Skeletal muscle tissue (tissue), 4 donors: ENCODE results near the gene LARP4. TPM values are rescaled to one million over a fixed set of nuclear protein-coding genes. Genes with fewer than 3 reads are reported as not detected.
"Not testable (repeated sequence)": the region's sequence is repeated elsewhere in the genome, so short reads cannot be mapped to it uniquely, and the experiment has no call there.

Experiments
- H3K27ac ChIP-seq: one replicate; pipeline ENCODE4 v1.7.0; 2013; ENCODE audit warnings: mild to moderate bottlenecking, low read depth, low read length, inconsistent platforms
- H3K27me3 ChIP-seq, 3 donors: one replicate each; pipeline ENCODE4 v1.7.0; 2013; ENCODE audit warnings: low read length in 3 of 3; ENCODE audit not compliant: control insufficient read depth in 3 of 3, insufficient read depth in 3 of 3
- H3K36me3 ChIP-seq, 3 donors: one replicate each; pipeline ENCODE4 v1.7.0; 2013; ENCODE audit warnings: low read length in 3 of 3; ENCODE audit not compliant: control insufficient read depth in 3 of 3, insufficient read depth in 3 of 3
- H3K4me1 ChIP-seq, 3 donors: one replicate each; pipeline ENCODE4 v1.7.0; 2013; ENCODE audit warnings: low read length in 3 of 3, mild to moderate bottlenecking in 3 of 3; ENCODE audit not compliant: control insufficient read depth in 3 of 3, insufficient read depth in 3 of 3
- H3K4me3 ChIP-seq, 3 donors: one replicate each; pipeline ENCODE4 v1.7.0; 2013; ENCODE audit warnings: low read length in 3 of 3
- H3K9ac ChIP-seq, 3 donors: one replicate each; pipeline ENCODE4 v1.7.0; 2013; ENCODE audit warnings: low read length in 3 of 3, mild to moderate bottlenecking in 3 of 3, moderate library complexity in 2 of 3, low read depth in 1 of 3
- H3K9me3 ChIP-seq, 3 donors: one replicate each; pipeline ENCODE4 v1.7.0; 2013; ENCODE audit warnings: low read length in 3 of 3; ENCODE audit not compliant: control insufficient read depth in 3 of 3
- total RNA-seq: library from RNA; depleted of rRNA; stranded (reverse); fragments of >200 nt; gene quantifications from one replicate; pipeline ENCODE4 v1.2.3, GENCODE V29; 2014
- donor health status: Osteomylitis.

LARP4 gene
- total RNA-seq, 1 donor from 2014 or later, result 37.6 TPM

- not testable (repeated sequence) for H3K27ac ChIP-seq, H3K9me3 ChIP-seq, H3K9ac ChIP-seq, H3K4me3 ChIP-seq, H3K36me3 ChIP-seq, H3K27me3 ChIP-seq
- peaks cover 4 to 12% (median 4%) of the 10 kb centered on the region in 3 donors for H3K4me1 ChIP-seq
Observed at GRCh38 chr12:50423342-50423741, 22.7 kb downstream of the LARP4 start.

GRCh38 chr12:50425589-50426258 lies 25.0 kb downstream of the LARP4 start:
- peaks cover 4 to 12% (median 9%) of the 10 kb centered on the region in 3 donors for H3K36me3 ChIP-seq
- no peaks in the 10 kb centered on the region for H3K27me3 ChIP-seq
- H3K9ac ChIP-seq, result no peak overlapping the region
- H3K4me1 ChIP-seq, result peaks cover 4 to 12% (median 4%) of the 10 kb centered on the region in 3 donors
- no peaks in the 10 kb centered on the region for H3K9me3 ChIP-seq
- no peak overlapping the region for H3K27ac ChIP-seq
- no peak overlapping the region for H3K4me3 ChIP-seq

- H3K4me1 ChIP-seq, H3K4me3 ChIP-seq, H3K27me3 ChIP-seq, H3K27ac ChIP-seq, H3K9me3 ChIP-seq, H3K9ac ChIP-seq: not testable (repeated sequence)
- peaks cover 21 to 49% (median 46%) of the 10 kb centered on the region in 3 donors for H3K36me3 ChIP-seq
Observed at GRCh38 chr12:50431656-50432055, 31.0 kb downstream of the LARP4 start.

GRCh38 chr12:50440288-50440687 lies 39.6 kb downstream of the LARP4 start:
- Histone ChIP-seq H3K9me3 (no peaks in the 10 kb centered on the region), H3K36me3 (peaks cover 38 to 59% (median 57%) of the 10 kb centered on the region in 3 donors), H3K27ac (no peak overlapping the region), H3K4me1 (no peaks in the 10 kb centered on the region), H3K4me3 (no peak overlapping the region), H3K9ac (no peak overlapping the region), H3K27me3 (no peaks in the 10 kb centered on the region)

GRCh38 chr12:50441763-50442162 lies 41.1 kb downstream of the LARP4 start:
- Histone ChIP-seq H3K9me3 (no peaks in the 10 kb centered on the region), H3K36me3 (peaks cover 29 to 50% (median 50%) of the 10 kb centered on the region in 3 donors), H3K9ac (no peak overlapping the region), H3K27me3 (no peaks in the 10 kb centered on the region), H3K4me3 (no peak overlapping the region), H3K27ac (no peak overlapping the region), H3K4me1 (no peaks in the 10 kb centered on the region)

- no peaks in the 10 kb centered on the region for H3K4me1 ChIP-seq
- H3K9ac ChIP-seq, result no peak overlapping the region
- no peaks in the 10 kb centered on the region for H3K27me3 ChIP-seq
- H3K27ac ChIP-seq, result no peak overlapping the region
- H3K4me3 ChIP-seq, result no peak overlapping the region
- H3K36me3 ChIP-seq, result peaks cover 29 to 51% (median 50%) of the 10 kb centered on the region in 3 donors
- no peaks in the 10 kb centered on the region for H3K9me3 ChIP-seq
Observed at GRCh38 chr12:50442178-50442908, 41.7 kb downstream of the LARP4 start.

GRCh38 chr12:50449671-50450070 lies 49.0 kb downstream of the LARP4 start:
- peaks cover 8 to 11% (median 11%) of the 10 kb centered on the region in 3 donors for H3K4me1 ChIP-seq
- not testable (repeated sequence) for H3K9ac ChIP-seq, H3K27ac ChIP-seq, H3K9me3 ChIP-seq, H3K4me3 ChIP-seq, H3K27me3 ChIP-seq
- H3K36me3 ChIP-seq, result peaks cover 3 to 17% (median 9%) of the 10 kb centered on the region in 3 donors

- Histone ChIP-seq H3K4me1 (peaks cover 8 to 11% (median 11%) of the 10 kb centered on the region in 3 donors), H3K9ac (no peak overlapping the region), H3K4me3 (no peak overlapping the region), H3K27ac (no peak overlapping the region), H3K27me3 (no peaks in the 10 kb centered on the region), H3K9me3 (no peaks in the 10 kb centered on the region), H3K36me3 (peaks cover 0 to 11% (median 8%) of the 10 kb centered on the region in 3 donors)
Observed at GRCh38 chr12:50452795-50453194, 52.1 kb downstream of the LARP4 start.

GRCh38 chr12:50453872-50454271 lies 53.2 kb downstream of the LARP4 start:
- Histone ChIP-seq H3K27ac (no peak overlapping the region), H3K4me1 (peaks cover 8 to 11% (median 11%) of the 10 kb centered on the region in 3 donors), H3K36me3 (peaks cover 0 to 11% (median 8%) of the 10 kb centered on the region in 3 donors), H3K9ac (no peak overlapping the region), H3K9me3 (no peaks in the 10 kb centered on the region), H3K4me3 (no peak overlapping the region), H3K27me3 (no peaks in the 10 kb centered on the region)

- Histone ChIP-seq H3K27me3 (no peaks in the 10 kb centered on the region), H3K36me3 (peaks cover 7 to 28% (median 25%) of the 10 kb centered on the region in 3 donors), H3K4me3 (no peak overlapping the region), H3K9ac (no peak overlapping the region), H3K27ac (no peak overlapping the region), H3K9me3 (no peaks in the 10 kb centered on the region), H3K4me1 (no peaks in the 10 kb centered on the region)
Observed at GRCh38 chr12:50458606-50459005, 57.9 kb downstream of the LARP4 start.
